Measurements from ENCODE around the gene B3GNT5.

The B3GNT5 gene

DNA sequence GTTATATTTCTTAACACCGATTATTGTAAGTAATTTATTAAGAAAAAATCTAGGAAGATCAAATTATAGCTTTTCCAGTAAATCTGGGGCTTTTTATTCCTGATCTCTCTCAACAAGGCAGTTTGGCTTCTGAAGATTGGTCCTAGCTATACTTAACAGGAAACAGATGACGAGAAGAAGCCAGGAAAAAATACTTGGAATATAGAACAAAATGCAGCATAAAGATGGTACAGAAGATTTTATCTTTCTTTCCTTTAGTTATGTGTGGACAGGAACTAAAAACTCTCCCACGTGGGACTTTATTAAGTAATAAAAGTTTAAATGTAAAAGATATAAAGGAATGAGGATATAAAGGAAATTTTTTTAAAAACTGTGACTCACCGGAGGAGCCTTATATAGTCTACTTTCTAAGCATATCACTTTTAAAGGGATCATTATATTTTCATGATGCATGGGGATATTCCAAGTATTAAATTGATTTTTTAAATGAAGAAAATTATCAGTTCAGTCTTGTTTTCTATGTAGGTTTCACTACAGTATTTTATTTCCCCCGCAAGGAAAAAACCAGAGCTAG is 8.2 kb downstream of the B3GNT5 start:
- Histone ChIP-seq H3K4me2 (ENCODE audit: low read length) (no peak overlapping the region), H3K9ac (ENCODE audit: low read length) (no peak overlapping the region), H3K27me3 (ENCODE audit: low read depth, low read length) (peaks cover 17% of the 10 kb centered on the region; the same call in 1 of the 2 replicates), H3K4me3 (ENCODE audit: low read length) (no peak overlapping the region), H3K9me3 (ENCODE audit: insufficient read depth, low read length) (no peaks in the 10 kb centered on the region), H2AFZ (ENCODE audit: low read depth, low read length) (no peak overlapping the region), H3K4me1 (ENCODE audit: low read length) (no peaks in the 10 kb centered on the region), H3K36me3 (replicated peaks; ENCODE audit: low read depth, low read length) (no peaks in the 10 kb centered on the region), H3K79me2 (ENCODE audit: low read length) (no peaks in the 10 kb centered on the region), H4K20me1 (ENCODE audit: insufficient read depth, low read length) (no peaks in the 10 kb centered on the region), H3K27ac (ENCODE audit: low read length) (no peak overlapping the region)
- TF ChIP-seq, protein P1, sequence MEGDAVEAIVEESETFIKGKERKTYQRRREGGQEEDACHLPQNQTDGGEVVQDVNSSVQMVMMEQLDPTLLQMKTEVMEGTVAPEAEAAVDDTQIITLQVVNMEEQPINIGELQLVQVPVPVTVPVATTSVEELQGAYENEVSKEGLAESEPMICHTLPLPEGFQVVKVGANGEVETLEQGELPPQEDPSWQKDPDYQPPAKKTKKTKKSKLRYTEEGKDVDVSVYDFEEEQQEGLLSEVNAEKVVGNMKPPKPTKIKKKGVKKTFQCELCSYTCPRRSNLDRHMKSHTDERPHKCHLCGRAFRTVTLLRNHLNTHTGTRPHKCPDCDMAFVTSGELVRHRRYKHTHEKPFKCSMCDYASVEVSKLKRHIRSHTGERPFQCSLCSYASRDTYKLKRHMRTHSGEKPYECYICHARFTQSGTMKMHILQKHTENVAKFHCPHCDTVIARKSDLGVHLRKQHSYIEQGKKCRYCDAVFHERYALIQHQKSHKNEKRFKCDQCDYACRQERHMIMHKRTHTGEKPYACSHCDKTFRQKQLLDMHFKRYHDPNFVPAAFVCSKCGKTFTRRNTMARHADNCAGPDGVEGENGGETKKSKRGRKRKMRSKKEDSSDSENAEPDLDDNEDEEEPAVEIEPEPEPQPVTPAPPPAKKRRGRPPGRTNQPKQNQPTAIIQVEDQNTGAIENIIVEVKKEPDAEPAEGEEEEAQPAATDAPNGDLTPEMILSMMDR (IDR thresholded peaks at IDR 0.05; ENCODE audit: low read depth, low read length): no peak
- TF ChIP-seq EZH2phosphoT487 (IDR thresholded peaks at IDR 0.05; ENCODE audit: low read depth): no peak

DNA sequence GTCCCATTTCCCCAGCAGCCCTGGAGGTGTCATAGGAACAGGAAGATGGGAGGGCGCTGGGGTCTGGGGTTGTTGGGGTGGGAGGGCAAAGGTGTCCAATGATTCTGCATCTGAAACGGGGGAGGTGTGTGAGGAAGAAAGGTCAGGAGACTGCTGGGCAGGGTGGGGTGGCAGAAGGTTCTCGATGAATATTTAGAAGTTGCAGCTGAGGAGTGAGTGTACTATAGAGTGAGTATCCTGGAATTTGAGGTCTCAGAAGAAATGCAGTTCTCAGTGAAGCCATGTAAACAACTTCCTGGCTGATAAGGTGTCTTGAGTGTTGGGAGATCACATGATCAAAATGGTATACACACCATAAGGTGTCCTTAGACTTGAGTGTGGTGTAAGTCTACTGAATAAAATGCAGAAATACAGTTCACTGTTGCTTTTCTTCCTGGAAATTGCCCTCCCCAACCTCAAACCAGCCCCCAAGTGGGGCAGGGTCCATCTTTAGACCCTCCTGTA is 9.9 kb downstream of the B3GNT5 start:
- no peaks in the 10 kb centered on the region for H3K79me2 ChIP-seq (ENCODE audit: low read length)

DNA sequence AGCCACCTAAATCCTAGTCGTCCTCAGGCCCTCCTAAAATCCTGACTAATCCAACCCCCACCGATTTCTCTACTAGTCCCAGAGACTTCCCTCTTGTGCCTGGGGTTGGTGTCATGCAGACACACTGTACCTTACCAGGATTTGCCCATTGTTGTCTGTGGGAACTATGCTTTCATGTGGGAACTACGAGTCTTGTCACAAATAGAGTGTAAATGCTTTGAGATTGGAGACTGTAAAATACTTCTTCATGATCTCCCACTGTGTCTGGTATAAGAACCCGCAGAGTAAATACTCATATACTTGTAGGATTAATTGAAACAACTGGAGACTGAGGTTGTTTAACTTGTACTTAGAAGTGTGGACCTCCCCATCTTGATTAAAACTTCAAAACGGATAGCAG is 11.2 kb downstream of the B3GNT5 start:
- no peak overlapping the region for H2AFZ ChIP-seq (ENCODE audit: low read depth, low read length)
- H3K79me2 ChIP-seq (ENCODE audit: low read length): no peaks in the 10 kb centered on the region

More for the DNA sequence above, 9.9 kb downstream of the B3GNT5 start:
- Histone ChIP-seq H3K4me2 (ENCODE audit: low read length) (no peak overlapping the region), H3K9ac (ENCODE audit: low read length) (no peak overlapping the region), H3K36me3 (replicated peaks; ENCODE audit: low read depth, low read length) (no peaks in the 10 kb centered on the region), H3K9me3 (ENCODE audit: insufficient read depth, low read length) (no peaks in the 10 kb centered on the region), H3K4me1 (ENCODE audit: low read length) (no peaks in the 10 kb centered on the region), H3K27ac (ENCODE audit: low read length) (no peak overlapping the region), H3K4me3 (ENCODE audit: low read length) (no peak overlapping the region), H3K27me3 (ENCODE audit: low read depth, low read length) (peaks cover 17% of the 10 kb centered on the region; the same call in 1 of the 2 replicates), H4K20me1 (ENCODE audit: insufficient read depth, low read length) (no peaks in the 10 kb centered on the region), H2AFZ (ENCODE audit: low read depth, low read length) (no peak overlapping the region)
- no peak for TF ChIP-seq EZH2phosphoT487 (IDR thresholded peaks at IDR 0.05; ENCODE audit: low read depth)

DNA sequence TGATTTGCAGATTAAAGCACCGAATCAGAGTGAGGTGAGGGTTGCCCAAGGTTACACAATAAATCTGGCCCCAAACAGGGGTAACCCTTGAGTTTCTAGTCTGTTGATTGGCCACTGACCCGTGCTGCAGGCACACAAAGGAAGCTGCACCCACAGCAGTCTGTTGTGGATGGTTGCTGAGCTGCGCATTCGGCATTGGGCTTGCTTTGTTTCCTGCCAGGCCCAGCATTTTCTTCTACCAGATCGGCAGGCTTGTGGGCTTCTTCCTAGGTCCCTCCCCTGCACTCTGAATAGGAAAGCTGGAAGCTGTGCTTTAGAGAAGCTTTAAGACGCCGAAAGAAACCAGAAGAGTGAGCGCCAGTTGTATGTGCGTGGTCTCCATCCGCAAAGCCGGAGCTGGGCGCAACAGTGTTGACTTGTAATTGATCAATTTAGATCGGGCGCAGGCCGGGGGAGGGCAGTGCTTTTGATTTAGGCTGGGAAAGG is 12.1 kb downstream of the B3GNT5 start:
- Histone ChIP-seq H3K27me3 (ENCODE audit: low read depth, low read length) (peaks cover 7% of the 10 kb centered on the region; the same call in 1 of the 2 replicates), H2AFZ (ENCODE audit: low read depth, low read length) (no peak overlapping the region), H3K4me3 (ENCODE audit: low read length) (no peak overlapping the region), H3K27ac (ENCODE audit: low read length) (no peak overlapping the region), H3K9ac (ENCODE audit: low read length) (no peak overlapping the region), H3K4me2 (ENCODE audit: low read length) (no peak overlapping the region), H3K9me3 (ENCODE audit: insufficient read depth, low read length) (no peaks in the 10 kb centered on the region), H3K79me2 (ENCODE audit: low read length) (no peaks in the 10 kb centered on the region), H4K20me1 (ENCODE audit: insufficient read depth, low read length) (no peaks in the 10 kb centered on the region), H3K36me3 (replicated peaks; ENCODE audit: low read depth, low read length) (no peaks in the 10 kb centered on the region), H3K4me1 (ENCODE audit: low read length) (no peaks in the 10 kb centered on the region)
- no peak for TF ChIP-seq EZH2phosphoT487 (IDR thresholded peaks at IDR 0.05; ENCODE audit: low read depth)
- TF ChIP-seq, protein P1 (IDR thresholded peaks at IDR 0.05; ENCODE audit: low read depth, low read length): no peak

More for the DNA sequence above, 11.2 kb downstream of the B3GNT5 start:
- Histone ChIP-seq H3K4me3 (ENCODE audit: low read length) (no peak overlapping the region), H3K36me3 (replicated peaks; ENCODE audit: low read depth, low read length) (no peaks in the 10 kb centered on the region), H3K4me2 (ENCODE audit: low read length) (no peak overlapping the region), H3K27ac (ENCODE audit: low read length) (no peak overlapping the region), H3K9me3 (ENCODE audit: insufficient read depth, low read length) (no peaks in the 10 kb centered on the region), H3K9ac (ENCODE audit: low read length) (no peak overlapping the region), H3K4me1 (ENCODE audit: low read length) (no peaks in the 10 kb centered on the region), H4K20me1 (ENCODE audit: insufficient read depth, low read length) (no peaks in the 10 kb centered on the region), H3K27me3 (ENCODE audit: low read depth, low read length) (peaks cover 16% of the 10 kb centered on the region; the same call in 1 of the 2 replicates)
- TF ChIP-seq, protein P1 (IDR thresholded peaks at IDR 0.05; ENCODE audit: low read depth, low read length): no peak
- no peak for TF ChIP-seq EZH2phosphoT487 (IDR thresholded peaks at IDR 0.05; ENCODE audit: low read depth)

Measured in OCI-LY3 (cell line).